ENCODE results near the gene SYNGR3. TPM values are rescaled to one million over a fixed set of nuclear protein-coding genes. Genes with fewer than 3 reads are reported as not detected.
A peak's percentile ranks its signal among the peaks of the same experiment; 100 is the strongest.

The SYNGR3 gene
- total RNA-seq, 1 experiment from 2014 or later = 15.2 TPM

- POLR2A ChIA-PET = interaction anchor here (0.7 kb wide), 1 partner anchor 20 kb away, joined by 13 read pairs; the partner anchor contains the start of gene RPS2
- in situ Hi-C loops (cut with HindIII; ENCODE audit: low pct_unique_long_range_greater_than_20kb, low sequenced_read_pairs) = no loop called here
- H3K4me1 ChIP-seq (ENCODE audit: control insufficient read depth, insufficient read depth, low read length) = peaks cover 53% of the 10 kb centered on the region
- H3K27ac ChIP-seq (ENCODE audit: low read length) = peak overlapping the region; percentile 92
- peaks cover 9% of the 10 kb centered on the region; the same call in 1 of the 2 replicates for H3K36me3 ChIP-seq (ENCODE audit: control insufficient read depth, insufficient read depth, low read length)
- CTCF ChIA-PET = no interaction called here
- intact Hi-C loops (cut with micrococcal nuclease; ENCODE audit: unreplicated experiment) = no loop called here
- no peak for TF ChIP-seq CTCF (IDR thresholded peaks at IDR 0.05)
- no peak for TF ChIP-seq REST (IDR thresholded peaks at IDR 0.05; ENCODE audit: insufficient read depth in 1 of 2, low read depth in 2 of 2, low read length in 1 of 2)
- no peak for TF ChIP-seq TCF7L2 (IDR thresholded peaks at IDR 0.05; ENCODE audit: low read depth, low read length)
- no peak for TF ChIP-seq SIN3A (IDR thresholded peaks at IDR 0.05; ENCODE audit: borderline replicate concordance, insufficient read depth, low read depth, low read length)
- no peak for TF ChIP-seq POLR2AphosphoS5 (IDR thresholded peaks at IDR 0.05; ENCODE audit: low read depth, low read length)
- peak overlapping the region; percentile 73 to 76 for H3K4me3 ChIP-seq (ENCODE audit: low read depth in 2 of 2, low read length in 2 of 2)
- DNase-seq (ENCODE audit: low read depth, low spot score) (no peak), ATAC-seq (peak; percentile 7)
- no peaks in the 10 kb centered on the region for H3K27me3 ChIP-seq (ENCODE audit: control insufficient read depth, insufficient read depth, low read length)
- TSS peak; percentile 59 for BruUV-seq (replicated peaks)
- H3K9me3 ChIP-seq (ENCODE audit: control insufficient read depth, insufficient read depth, low read depth, low read length) = no peaks in the 10 kb centered on the region
Measured at GRCh38 chr16:1984347-1985225, 5.2 kb upstream of the SYNGR3 start.

GRCh38 chr16:1985466-1986150, 4.2 kb upstream of the SYNGR3 start:
- Histone ChIP-seq H3K27me3 (ENCODE audit: control insufficient read depth, insufficient read depth, low read length) (no peaks in the 10 kb centered on the region), H3K9me3 (ENCODE audit: control insufficient read depth, insufficient read depth, low read depth, low read length) (no peaks in the 10 kb centered on the region), H3K4me3 (ENCODE audit: low read depth in 2 of 2, low read length in 2 of 2) (peak overlapping the region; percentile 73 to 76), H3K4me1 (ENCODE audit: control insufficient read depth, insufficient read depth, low read length) (peaks cover 48% of the 10 kb centered on the region), H3K36me3 (ENCODE audit: control insufficient read depth, insufficient read depth, low read length) (peaks cover 9% of the 10 kb centered on the region; the same call in 1 of the 2 replicates), H3K27ac (ENCODE audit: low read length) (peak overlapping the region; percentile 92)
- TF ChIP-seq TCF7L2 (IDR thresholded peaks at IDR 0.05; ENCODE audit: low read depth, low read length) = no peak
- TF ChIP-seq CTCF (IDR thresholded peaks at IDR 0.05) = no peak
- no peak for TF ChIP-seq SIN3A (IDR thresholded peaks at IDR 0.05; ENCODE audit: borderline replicate concordance, insufficient read depth, low read depth, low read length)
- no peak for TF ChIP-seq POLR2AphosphoS5 (IDR thresholded peaks at IDR 0.05; ENCODE audit: low read depth, low read length)
- no peak for TF ChIP-seq REST (IDR thresholded peaks at IDR 0.05; ENCODE audit: insufficient read depth in 1 of 2, low read depth in 2 of 2, low read length in 1 of 2)
- CTCF ChIA-PET = no interaction called here
- ATAC-seq (no peak), DNase-seq (ENCODE audit: low read depth, low spot score) (no peak)
- BruUV-seq (replicated peaks) = no TSS peak
- POLR2A ChIA-PET = interaction anchor here (0.6 kb wide), 1 partner anchor 166 kb away, joined by 3 read pairs; no protein-coding TSS in a partner anchor
- intact Hi-C loops (cut with micrococcal nuclease; ENCODE audit: unreplicated experiment) (no loop called here), in situ Hi-C loops (cut with HindIII; ENCODE audit: low pct_unique_long_range_greater_than_20kb, low sequenced_read_pairs) (no loop called here)
